Stimulated activated memory B cell treated with anti-CD40 and anti-IgM and Interleukin-4, amounts not matched to agents 10 μg/mL and 1 μg/mL and 100 μg/mL, for 72 hours (primary cell): Measurements from ENCODE around the gene RPA1.

Experiments used
- ATAC-seq: fragments of 150-1000 bp; cut with Tn5 transposase; 2 replicates; pipeline ENCODE4 v1.10.0; 2021
- H3K27ac Mint-ChIP-seq: one replicate; pipeline ENCODE4 v1.8.0; 2022; ENCODE audit warnings: mild to moderate bottlenecking, mixed read lengths
- H3K27me3 Mint-ChIP-seq: one replicate; pipeline ENCODE4 v1.8.0; 2022; ENCODE audit warnings: mixed read lengths
- H3K36me3 Mint-ChIP-seq: one replicate; pipeline ENCODE4 v1.8.0; 2022; ENCODE audit warnings: mixed read lengths
- H3K4me1 Mint-ChIP-seq: one replicate; pipeline ENCODE4 v1.8.0; 2022; ENCODE audit warnings: mixed read lengths
- H3K4me3 Mint-ChIP-seq: one replicate; pipeline ENCODE4 v1.8.0; 2022; ENCODE audit warnings: mild to moderate bottlenecking, moderate library complexity, mixed read lengths
- H3K9me3 Mint-ChIP-seq: one replicate; pipeline ENCODE4 v1.8.0; 2022; ENCODE audit warnings: mixed read lengths

The RPA1 gene

DNA sequence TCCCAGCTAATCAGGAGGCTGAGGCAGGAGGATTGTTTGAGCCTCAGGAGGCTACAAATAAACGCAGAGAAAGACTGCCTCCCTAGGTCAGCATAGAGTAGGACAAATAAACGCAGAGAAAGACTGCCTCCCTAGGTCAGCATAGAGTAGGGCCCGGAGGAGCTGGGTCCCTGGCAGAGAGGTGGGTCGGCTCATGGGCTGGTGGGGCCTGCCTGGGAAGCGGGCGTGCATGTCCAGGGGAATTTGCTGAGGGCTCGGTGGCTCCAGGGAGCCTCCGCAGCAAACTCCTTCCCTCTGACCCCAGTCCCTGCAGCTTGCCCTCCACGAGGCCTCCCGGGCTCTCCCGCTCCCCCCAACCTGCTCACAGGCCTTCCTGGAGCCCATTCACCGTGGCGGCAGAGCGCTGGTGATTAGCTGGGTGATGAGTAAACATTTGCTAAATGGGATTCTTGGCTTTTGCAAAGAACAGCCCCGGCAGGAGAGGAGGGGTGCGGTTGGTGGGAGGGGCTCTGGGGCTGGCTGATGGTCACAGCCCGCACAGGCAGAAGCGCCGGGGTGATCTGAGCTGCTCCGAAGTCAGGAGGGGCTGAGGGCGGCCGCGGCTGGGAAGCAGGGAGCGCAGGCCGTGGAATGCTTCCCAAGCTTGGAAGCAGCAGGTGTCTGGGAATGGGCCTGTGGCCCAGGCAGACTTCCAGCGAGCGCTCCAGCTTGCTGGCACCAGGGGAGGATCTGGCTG, 102.2 kb downstream of the RPA1 start:
- no peak for ATAC-seq
- H3K36me3 Mint-ChIP-seq = no peaks in the 10 kb centered on the region
- no peak overlapping the region for H3K27ac Mint-ChIP-seq
- H3K4me3 Mint-ChIP-seq = no peak overlapping the region
- peaks cover 32% of the 10 kb centered on the region for H3K27me3 Mint-ChIP-seq
- no peaks in the 10 kb centered on the region for H3K9me3 Mint-ChIP-seq
- no peaks in the 10 kb centered on the region for H3K4me1 Mint-ChIP-seq

- peaks cover 27% of the 10 kb centered on the region for H3K27me3 Mint-ChIP-seq
- ATAC-seq = no peak
- H3K4me3 Mint-ChIP-seq = no peak overlapping the region
- H3K9me3 Mint-ChIP-seq = no peaks in the 10 kb centered on the region
- no peak overlapping the region for H3K27ac Mint-ChIP-seq
- H3K4me1 Mint-ChIP-seq = no peaks in the 10 kb centered on the region
- no peaks in the 10 kb centered on the region for H3K36me3 Mint-ChIP-seq
Observed at GRCh38 chr17:1933875-1934715, 104.3 kb downstream of the RPA1 start.

DNA sequence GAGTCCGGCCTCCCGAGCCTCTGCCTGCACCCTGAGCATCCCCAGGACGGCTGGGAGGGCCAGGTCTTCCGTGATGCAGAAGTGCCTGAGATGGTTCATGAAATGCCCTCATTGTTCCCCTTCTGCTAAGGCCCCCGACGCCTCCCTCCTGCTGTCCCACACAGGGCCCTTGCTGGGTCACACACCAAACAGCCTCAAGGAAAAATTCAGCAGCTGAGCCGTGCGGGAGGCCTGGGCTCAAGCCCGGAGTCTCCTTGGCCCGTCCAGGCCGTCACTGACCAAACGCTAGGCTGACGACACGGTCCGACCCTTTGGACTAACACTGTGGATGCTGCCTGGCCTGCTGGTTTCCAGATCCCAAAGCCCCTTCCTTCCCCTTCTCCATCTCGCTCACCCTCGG, 105.1 kb downstream of the RPA1 start:
- no peak for ATAC-seq
- no peaks in the 10 kb centered on the region for H3K9me3 Mint-ChIP-seq
- no peak overlapping the region for H3K27ac Mint-ChIP-seq
- H3K4me1 Mint-ChIP-seq = no peaks in the 10 kb centered on the region
- H3K36me3 Mint-ChIP-seq = no peaks in the 10 kb centered on the region
- H3K4me3 Mint-ChIP-seq = no peak overlapping the region
- peaks cover 27% of the 10 kb centered on the region for H3K27me3 Mint-ChIP-seq

DNA sequence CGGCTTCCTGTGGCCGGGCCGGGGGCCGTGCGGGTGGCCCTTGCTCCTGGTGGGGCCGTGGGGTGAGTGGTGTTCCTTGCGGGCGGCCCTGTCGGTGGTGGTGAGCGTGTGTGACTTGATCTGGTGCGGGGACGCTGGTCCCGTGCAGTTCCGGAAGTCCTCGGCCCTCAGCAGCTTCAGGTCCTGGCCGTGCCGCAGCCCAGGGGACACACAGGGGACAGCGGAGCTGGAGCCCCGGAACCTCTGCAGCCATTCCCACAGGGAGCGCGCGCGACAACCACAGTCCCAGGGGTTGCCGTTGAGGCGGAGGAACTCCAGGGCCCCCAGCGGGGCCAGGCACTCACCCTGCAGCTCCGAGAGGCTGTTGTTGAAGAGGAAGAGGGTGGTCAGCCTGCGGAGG, 107.0 kb downstream of the RPA1 start:
- H3K4me3 Mint-ChIP-seq = no peak overlapping the region
- H3K27ac Mint-ChIP-seq = no peak overlapping the region
- no peak for ATAC-seq
- no peaks in the 10 kb centered on the region for H3K9me3 Mint-ChIP-seq
- H3K36me3 Mint-ChIP-seq = no peaks in the 10 kb centered on the region
- no peaks in the 10 kb centered on the region for H3K4me1 Mint-ChIP-seq
- H3K27me3 Mint-ChIP-seq = peaks cover 30% of the 10 kb centered on the region

- Mint-ChIP-seq H3K36me3 (no peaks in the 10 kb centered on the region), H3K4me3 (no peak overlapping the region), H3K27ac (no peak overlapping the region), H3K9me3 (no peaks in the 10 kb centered on the region), H3K4me1 (no peaks in the 10 kb centered on the region), H3K27me3 (peaks cover 37% of the 10 kb centered on the region)
- no peak for ATAC-seq
Observed at GRCh38 chr17:1937461-1937860, 107.7 kb downstream of the RPA1 start.

DNA sequence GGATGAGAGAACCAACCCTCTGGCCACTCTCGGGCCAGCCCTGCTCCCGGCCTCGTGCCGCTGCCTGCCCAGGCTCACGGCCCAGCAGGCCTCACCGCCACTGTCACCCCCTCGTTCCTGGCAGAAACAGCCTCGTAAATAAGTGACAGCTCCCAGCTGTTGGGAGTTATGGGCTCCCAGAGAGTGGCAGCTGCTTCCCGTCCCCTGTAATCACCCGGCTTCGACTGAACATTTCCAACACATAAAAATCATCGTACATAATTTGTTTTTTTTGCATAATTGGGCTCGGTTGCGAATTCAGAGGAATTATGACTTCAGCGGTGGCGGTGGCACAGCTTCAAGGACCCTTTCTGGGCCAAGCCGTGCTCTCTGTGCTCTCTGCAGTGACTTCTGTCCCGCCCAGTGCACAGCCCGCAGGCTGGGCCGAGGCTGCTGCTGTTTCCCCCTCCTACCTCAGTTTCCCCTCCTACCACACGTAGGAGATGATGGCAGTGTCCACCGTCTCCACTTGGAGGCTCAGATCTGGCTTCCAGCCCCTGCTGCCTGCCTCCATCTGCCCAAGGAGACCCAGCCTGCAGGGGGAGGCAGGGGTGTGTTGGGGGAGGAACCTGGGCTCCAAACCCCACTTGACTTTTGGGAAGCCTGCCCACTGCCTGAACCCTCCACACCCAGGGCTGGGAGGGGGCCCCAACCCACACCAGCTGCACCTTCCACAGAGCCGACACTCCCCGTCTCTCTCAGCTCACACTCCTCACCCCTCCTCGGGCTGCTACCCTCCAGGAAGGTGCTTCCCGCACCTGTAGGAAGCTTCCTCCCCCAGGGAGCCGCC, 110.4 kb downstream of the RPA1 start:
- no peak for ATAC-seq
- no peak overlapping the region for H3K27ac Mint-ChIP-seq
- no peaks in the 10 kb centered on the region for H3K4me1 Mint-ChIP-seq
- no peak overlapping the region for H3K4me3 Mint-ChIP-seq
- H3K9me3 Mint-ChIP-seq = no peaks in the 10 kb centered on the region
- no peaks in the 10 kb centered on the region for H3K36me3 Mint-ChIP-seq
- peaks cover 22% of the 10 kb centered on the region for H3K27me3 Mint-ChIP-seq

GRCh38 chr17:1940810-1941185, 111.0 kb downstream of the RPA1 start:
- H3K4me3 Mint-ChIP-seq = no peak overlapping the region
- no peak for ATAC-seq
- H3K4me1 Mint-ChIP-seq = no peaks in the 10 kb centered on the region
- no peaks in the 10 kb centered on the region for H3K9me3 Mint-ChIP-seq
- no peaks in the 10 kb centered on the region for H3K36me3 Mint-ChIP-seq
- peaks cover 20% of the 10 kb centered on the region for H3K27me3 Mint-ChIP-seq
- no peak overlapping the region for H3K27ac Mint-ChIP-seq

DNA sequence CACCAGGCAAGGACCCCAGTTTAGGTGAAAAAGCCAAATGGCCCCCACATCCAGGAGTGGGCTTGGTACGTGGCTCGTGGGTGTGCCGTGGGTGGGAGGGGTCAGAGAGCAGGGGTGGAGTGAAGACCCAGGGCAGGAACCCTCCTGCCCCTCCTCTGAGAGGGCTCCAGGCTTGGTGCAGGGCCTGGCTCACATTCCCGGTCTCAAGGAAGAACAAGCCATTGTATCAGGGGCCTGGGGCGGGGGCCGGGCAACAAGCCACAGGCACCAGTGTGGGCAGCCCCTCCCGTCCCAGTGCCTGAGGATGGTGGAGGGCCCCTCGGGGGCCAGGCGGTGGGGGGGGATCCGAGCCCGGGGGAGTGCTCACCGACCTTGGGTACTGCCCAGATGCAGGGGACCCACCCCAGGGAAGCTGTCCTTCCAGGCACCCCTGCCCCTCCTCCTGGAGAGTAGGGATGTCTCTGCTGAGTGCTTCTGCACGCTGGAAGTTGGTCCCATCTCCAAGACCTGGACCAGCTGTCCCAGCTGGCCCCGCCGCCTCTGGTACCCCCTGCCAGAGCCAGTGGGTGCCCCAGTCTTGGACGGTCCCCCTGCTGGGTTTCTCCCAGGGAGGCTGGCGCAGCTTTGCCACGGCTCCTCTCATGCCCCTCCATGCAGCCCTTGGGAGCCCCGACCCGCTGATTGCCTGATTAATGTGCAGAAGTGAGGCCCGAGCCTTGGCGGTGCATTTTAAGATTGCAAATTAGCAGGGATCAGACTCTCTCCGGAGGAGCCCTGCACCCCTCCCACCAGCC, 111.7 kb downstream of the RPA1 start:
- no peak overlapping the region for H3K4me3 Mint-ChIP-seq
- no peaks in the 10 kb centered on the region for H3K36me3 Mint-ChIP-seq
- no peaks in the 10 kb centered on the region for H3K4me1 Mint-ChIP-seq
- peak; percentile 7 for ATAC-seq
- peaks cover 20% of the 10 kb centered on the region for H3K27me3 Mint-ChIP-seq
- peaks cover 2% of the 10 kb centered on the region for H3K9me3 Mint-ChIP-seq
- H3K27ac Mint-ChIP-seq = no peak overlapping the region

GRCh38 chr17:1942066-1942365, 112.2 kb downstream of the RPA1 start:
- H3K4me3 Mint-ChIP-seq = no peak overlapping the region
- H3K9me3 Mint-ChIP-seq = peaks cover 6% of the 10 kb centered on the region
- peaks cover 20% of the 10 kb centered on the region for H3K27me3 Mint-ChIP-seq
- ATAC-seq = no peak
- H3K27ac Mint-ChIP-seq = no peak overlapping the region
- H3K4me1 Mint-ChIP-seq = no peaks in the 10 kb centered on the region
- H3K36me3 Mint-ChIP-seq = no peaks in the 10 kb centered on the region

DNA sequence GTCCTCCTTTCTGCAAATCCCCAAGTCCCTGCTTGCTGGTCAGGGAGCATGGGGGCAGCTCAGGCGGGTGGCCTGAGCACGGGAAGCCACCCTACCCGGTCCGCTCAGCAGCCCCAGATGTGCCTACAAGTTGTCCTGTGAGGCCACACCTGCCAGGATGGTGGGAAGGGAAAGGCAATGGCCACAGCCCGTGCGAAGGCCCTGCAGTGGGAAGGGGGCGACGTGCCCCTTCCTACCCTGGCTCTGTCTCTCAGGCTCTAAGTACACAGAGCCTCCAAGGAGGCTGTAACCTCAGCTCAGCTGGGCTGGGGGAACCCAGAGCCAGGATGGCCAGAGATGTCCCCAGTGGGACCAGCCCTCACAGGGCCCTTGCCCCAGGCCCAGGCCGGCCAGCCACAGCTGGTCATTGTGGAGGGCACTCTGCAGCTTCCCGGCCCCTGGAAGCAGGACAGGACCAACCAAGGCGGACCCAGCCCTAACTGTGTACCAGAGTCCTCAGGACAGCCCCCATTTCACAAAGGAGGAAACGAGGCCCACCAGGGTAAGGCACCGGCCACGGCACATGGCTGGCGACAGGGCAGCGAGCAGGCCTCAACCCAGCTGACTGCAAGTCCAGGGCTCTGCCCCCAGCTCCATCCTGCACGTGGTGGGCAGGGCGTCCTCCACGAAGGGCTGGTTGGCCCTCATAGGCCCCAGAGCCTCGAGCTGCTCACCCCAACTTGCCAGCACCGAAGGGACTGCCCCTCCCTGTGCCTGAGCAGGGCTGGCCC, 113.0 kb downstream of the RPA1 start:
- H3K36me3 Mint-ChIP-seq = no peaks in the 10 kb centered on the region
- no peak overlapping the region for H3K4me3 Mint-ChIP-seq
- H3K9me3 Mint-ChIP-seq = peaks cover 6% of the 10 kb centered on the region
- H3K27ac Mint-ChIP-seq = no peak overlapping the region
- peaks cover 20% of the 10 kb centered on the region for H3K27me3 Mint-ChIP-seq
- H3K4me1 Mint-ChIP-seq = no peaks in the 10 kb centered on the region
- no peak for ATAC-seq

GRCh38 chr17:1943436-1943831, 113.6 kb downstream of the RPA1 start:
- H3K36me3 Mint-ChIP-seq = no peaks in the 10 kb centered on the region
- no peak for ATAC-seq
- no peaks in the 10 kb centered on the region for H3K4me1 Mint-ChIP-seq
- H3K27me3 Mint-ChIP-seq = peaks cover 20% of the 10 kb centered on the region
- no peak overlapping the region for H3K4me3 Mint-ChIP-seq
- H3K27ac Mint-ChIP-seq = no peak overlapping the region
- peaks cover 6% of the 10 kb centered on the region for H3K9me3 Mint-ChIP-seq

DNA sequence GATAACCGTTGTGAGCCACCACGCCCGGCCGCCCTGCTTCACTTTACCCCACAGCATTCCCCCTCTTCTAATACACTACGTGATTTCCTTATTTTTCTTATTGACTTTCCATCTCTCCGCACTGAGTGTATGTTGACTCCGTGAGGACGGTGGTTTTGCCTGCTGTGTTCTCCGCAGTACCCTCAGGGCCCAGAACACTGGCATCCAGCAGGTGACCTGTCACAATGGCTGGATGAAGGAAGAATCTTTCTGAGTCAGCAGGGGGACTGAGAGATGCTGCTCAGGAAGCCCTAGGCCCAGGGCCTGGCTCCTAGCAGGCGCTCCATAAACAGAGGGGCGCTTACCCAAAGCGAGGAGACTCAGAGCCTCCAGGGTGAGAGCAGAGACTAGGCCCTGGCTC, 115.8 kb downstream of the RPA1 start:
- peaks cover 6% of the 10 kb centered on the region for H3K9me3 Mint-ChIP-seq
- no peak overlapping the region for H3K4me3 Mint-ChIP-seq
- no peaks in the 10 kb centered on the region for H3K36me3 Mint-ChIP-seq
- H3K27me3 Mint-ChIP-seq = peaks cover 29% of the 10 kb centered on the region
- no peak for ATAC-seq
- no peak overlapping the region for H3K27ac Mint-ChIP-seq
- H3K4me1 Mint-ChIP-seq = no peaks in the 10 kb centered on the region

- Mint-ChIP-seq H3K4me1 (no peaks in the 10 kb centered on the region), H3K4me3 (no peak overlapping the region), H3K27me3 (peaks cover 23% of the 10 kb centered on the region), H3K9me3 (peaks cover 6% of the 10 kb centered on the region), H3K27ac (no peak overlapping the region), H3K36me3 (no peaks in the 10 kb centered on the region)
- ATAC-seq = no peak
Observed at GRCh38 chr17:1946021-1946932, 116.5 kb downstream of the RPA1 start.
